K562 (cell line): Measurements from ENCODE around the gene YIF1A. TPM values are rescaled to one million over a fixed set of nuclear protein-coding genes. Genes with fewer than 3 reads are reported as not detected.

Experiments used
- ATF4 ChIP-seq: fragments of 450-650 bp; formaldehyde crosslinking; IDR thresholded peaks from 2 replicates; pipeline ENCODE4 v1.4.0; 2022; ENCODE audit warnings: mild to moderate bottlenecking, moderate library complexity
- BMI1 ChIP-seq: fragments of 150-350 bp; IDR thresholded peaks from 2 replicates; pipeline ENCODE4 v1.6.1; 2014; ENCODE audit warnings: low read length
- CEBPZ ChIP-seq: fragments of 150-350 bp; IDR thresholded peaks from 2 replicates; pipeline ENCODE4 v1.6.1; 2014; ENCODE audit warnings: low read depth, mild to moderate bottlenecking, low read length, borderline replicate concordance
- CUX1 ChIP-seq: fragments of 200-800 bp; sonication (Bioruptor generic); IDR thresholded peaks from 2 replicates; pipeline ENCODE4 v1.6.1; 2016; ENCODE audit warnings: missing genetic modification characterization, missing compliant biosample characterization
- FOXA3 ChIP-seq, 2 experiments: fragments of 450-650 bp in 1 of 2; sonication (generic) in 1 of 2; formaldehyde crosslinking; IDR thresholded peaks in 1 of 2; conservative IDR thresholded peaks in 1 of 2; 2 replicates each; pipeline versions ENCODE4 v1.4.0 to v1.8.0; 2020 to 2022; ENCODE audit warnings: mild to moderate bottlenecking in 2 of 2, missing genetic modification reagents in 1 of 2
- NFYB ChIP-seq: IDR thresholded peaks from 2 replicates; pipeline ENCODE4 v1.6.1; 2011; ENCODE audit warnings: mild to moderate bottlenecking, moderate library complexity; ENCODE audit not compliant: insufficient read length; ENCODE audit errors: extremely low read depth
- RFX7 ChIP-seq: fragments of 250-450 bp; sonication (Bioruptor Pico); IDR thresholded peaks from 2 replicates; pipeline ENCODE4 v1.5.1; 2021; ENCODE audit warnings: mild to moderate bottlenecking
- RUNX1 ChIP-seq: sonication (generic); IDR thresholded peaks from 2 replicates; pipeline ENCODE4 v1.6.1; 2016; ENCODE audit warnings: antibody characterized with exemption, low read depth
- SMARCA4 ChIP-seq: fragments of 450-650 bp; IDR thresholded peaks from 2 replicates; pipeline ENCODE4 v1.6.1; 2016
- SREBF2 ChIP-seq: sonication (generic); formaldehyde crosslinking; IDR thresholded peaks from 2 replicates; pipeline ENCODE4 v1.4.0; 2020; ENCODE audit warnings: mild to moderate bottlenecking, missing genetic modification reagents
- TFE3 ChIP-seq: fragments of 450-650 bp; formaldehyde crosslinking; IDR thresholded peaks from 2 replicates; pipeline ENCODE4 v1.4.0; 2020; ENCODE audit warnings: mild to moderate bottlenecking, mixed read lengths
- THRA ChIP-seq: fragments of 450-650 bp; IDR thresholded peaks from 2 replicates; pipeline ENCODE4 v1.6.1; 2017; ENCODE audit warnings: mild to moderate bottlenecking, moderate library complexity
- ZNF134 ChIP-seq: fragments of 250-450 bp; sonication (Bioruptor Pico); conservative IDR thresholded peaks from 2 replicates; pipeline ENCODE4 v1.4.0; 2020
- ZNF23 ChIP-seq: fragments of 250-450 bp; sonication (Bioruptor Pico); IDR thresholded peaks from 2 replicates; pipeline ENCODE4 v1.4.0; 2020; ENCODE audit warnings: mild to moderate bottlenecking
- ZNF3 ChIP-seq: fragments of 250-450 bp; sonication (Bioruptor Pico); IDR thresholded peaks from 2 replicates; pipeline ENCODE4 v1.5.0; 2021; ENCODE audit warnings: mild to moderate bottlenecking, moderate library complexity
- ZNF699 ChIP-seq: fragments of 250-450 bp; sonication (Bioruptor Pico); IDR thresholded peaks from 2 replicates; pipeline ENCODE4 v1.8.0; 2021; ENCODE audit warnings: mild to moderate bottlenecking, moderate library complexity; ENCODE audit not compliant: insufficient replicate concordance
- polyA plus RNA-seq, 8 experiments: library from polyadenylated mRNA; depleted of rRNA in 4 of 8; stranded (reverse) in 5 of 8; unstranded in 3 of 8; fragments of >200 nt; fragmentation: Nextera tagmentation in 2 of 8; fragmentation: Illumina TruSeq in 1 of 8; extraction: Ambion mirVana in 2 of 8; extraction: Trizol in 1 of 8; gene quantifications; 2 replicates each; pipeline versions ENCODE4 v1.2.1 to v1.2.3, GENCODE V29; 2011 to 2014; ENCODE audit warnings: inconsistent platforms in 1 of 8, missing spikeins in 1 of 8
- total RNA-seq, 7 experiments: library from RNA; depleted of rRNA in 6 of 7; stranded (reverse); fragments of >200 nt in 6 of 7; fragmentation: Illumina TruSeq in 2 of 7; extraction: Trizol in 2 of 7; gene quantifications; 2 replicates each; pipeline versions ENCODE4 v1.2.1 to v1.2.3, GENCODE V29; 2011 to 2021; ENCODE audit warnings: low replicate concordance in 1 of 7

The YIF1A gene
- total and polyA plus RNA-seq, 9 of the 15 experiments (the other 6 are each of a cell fraction or from before 2014, with no cell fraction given), result 8.6 to 121 (median 77.2) TPM

- no peak for TF ChIP-seq NFYB
- TF ChIP-seq THRA, result no peak
- peak in 1 of 2 experiments; percentile 71; a peak in 1 of 4 replicates for TF ChIP-seq FOXA3 (CRISPR knock-in tag; conservative IDR thresholded peaks at IDR 0.05 in 1 of 2, IDR thresholded peaks at IDR 0.05 in 1 of 2)
- no peak for TF ChIP-seq BMI1
- TF ChIP-seq ATF4 (CRISPR knock-in tag), result no peak
- TF ChIP-seq CEBPZ, result no peak
- TF ChIP-seq ZNF3 (CRISPR knock-in tag), result no peak
- TF ChIP-seq ZNF134, result no peak
- no peak for TF ChIP-seq ZNF699 (CRISPR knock-in tag)
- TF ChIP-seq TFE3 (CRISPR knock-in tag), result no peak
- no peak for TF ChIP-seq SREBF2 (CRISPR knock-in tag)
- TF ChIP-seq SMARCA4, result peak; percentile 64; the same call in 1 of the 2 replicates
- TF ChIP-seq RFX7, result no peak
- TF ChIP-seq CUX1 (CRISPR knock-in tag), result no peak
- TF ChIP-seq ZNF23, result no peak
- no peak for TF ChIP-seq RUNX1
Measured at GRCh38 chr11:66311965-66312548, 23.1 kb upstream of the YIF1A start (continued).
